T-cell (primary cell): ENCODE data around the gene PTPRJ. TPM values are rescaled to one million over a fixed set of nuclear protein-coding genes. Genes with fewer than 3 reads are reported as not detected.

ENCODE experiments used
- ATAC-seq, 4 experiments: fragments of 200-7000 bp in 3 of 4; fragments of 150-1000 bp in 1 of 4; cut with Tn5 transposase; replicated peaks in 1 of 4; 1 replicate in 3 of 4; 2 replicates in 1 of 4; pipeline ENCODE4 v1.10.0; 2021; ENCODE audit warnings: moderate library complexity in 3 of 4, mild to moderate bottlenecking in 2 of 4, moderate number of reproducible peaks in 1 of 4
- CTCF ChIA-PET, 2 donors: fragments of 300-600 bp; sonication (Branson Sonifier 250); formaldehyde crosslinking; loops; one replicate each; lab custom pipeline; 2022; ENCODE audit warnings: antibody characterized with exemption in 2 of 2; lab: Charles Lee
- POLR2A ChIA-PET, 2 donors: fragments of 300-600 bp; sonication (Branson Sonifier 250); formaldehyde crosslinking; loops; one replicate each; lab custom pipeline; 2022; ENCODE audit warnings: antibody characterized with exemption in 2 of 2; lab: Charles Lee
- DNase-seq, 35 experiments: peaks; one replicate each; pipeline versions ENCODE4 v3.0.0 to v3.0.0-alpha.2; 2013 to 2023
- H3K27ac ChIP-seq: one replicate; pipeline ENCODE4 v1.5.1; 2013; ENCODE audit warnings: low read length
- H3K27me3 ChIP-seq, 2 experiments: replicated peaks in 1 of 2; 1 replicate in 1 of 2; 2 replicates in 1 of 2; pipeline versions ENCODE4 v1.6.1 to v1.7.0; 2013; ENCODE audit warnings: low read length in 1 of 2, mixed read lengths in 1 of 2; ENCODE audit not compliant: control insufficient read depth in 2 of 2, insufficient read depth in 2 of 2; ENCODE audit errors: extremely low read depth in 1 of 2
- H3K36me3 ChIP-seq, 2 donors: 1 replicate in 1 of 2; 2 replicates in 1 of 2; pipeline versions ENCODE4 v1.6.1 to v1.7.0; 2013; ENCODE audit warnings: low read length in 1 of 2; ENCODE audit not compliant: control insufficient read depth in 2 of 2, insufficient read depth in 1 of 2; ENCODE audit errors: extremely low read depth in 1 of 2
- H3K4me1 ChIP-seq, 2 experiments: 1 replicate in 1 of 2; 2 replicates in 1 of 2; pipeline versions ENCODE4 v1.6.1 to v1.7.0; 2013; ENCODE audit warnings: low read length in 2 of 2, mixed read lengths in 1 of 2; ENCODE audit not compliant: insufficient read depth in 2 of 2, control insufficient read depth in 1 of 2; ENCODE audit errors: extremely low read depth in 1 of 2
- H3K4me3 ChIP-seq, 2 donors: 1 replicate in 1 of 2; 2 replicates in 1 of 2; pipeline versions ENCODE4 v1.5.1 to v1.7.0; 2013; ENCODE audit warnings: mild to moderate bottlenecking in 2 of 2, low read length in 1 of 2, moderate library complexity in 1 of 2; ENCODE audit not compliant: control insufficient read depth in 1 of 2; ENCODE audit errors: extremely low read depth in 1 of 2
- H3K9me3 ChIP-seq: 2 replicates; pipeline ENCODE4 v1.7.0; 2013
- H3K27ac Mint-ChIP-seq, 2 donors: one replicate each; pipeline ENCODE4 v1.8.0; 2020 to 2021; ENCODE audit warnings: mild to moderate bottlenecking in 2 of 2, mixed read lengths in 2 of 2
- H3K27me3 Mint-ChIP-seq, 2 donors: one replicate each; pipeline ENCODE4 v1.8.0; 2021 to 2022; ENCODE audit warnings: mixed read lengths in 2 of 2
- H3K36me3 Mint-ChIP-seq: one replicate; pipeline ENCODE4 v1.8.0; 2021; ENCODE audit warnings: mixed read lengths
- H3K4me1 Mint-ChIP-seq, 3 donors: one replicate each; pipeline ENCODE4 v1.8.0; 2020 to 2022; ENCODE audit warnings: mixed read lengths in 3 of 3, mild to moderate bottlenecking in 1 of 3
- H3K4me3 Mint-ChIP-seq, 3 donors: one replicate each; pipeline ENCODE4 v1.8.0; 2020 to 2022; ENCODE audit warnings: mild to moderate bottlenecking in 3 of 3, mixed read lengths in 3 of 3, moderate library complexity in 3 of 3
- H3K9me3 Mint-ChIP-seq, 3 donors: one replicate each; pipeline ENCODE4 v1.8.0; 2020 to 2022; ENCODE audit warnings: mixed read lengths in 3 of 3
- WGBS: methylation state at CpG from one replicate; pipeline ENCODE4 v1.1.5; 2013; ENCODE audit warnings: missing lambda C conversion rate; ENCODE audit not compliant: insufficient coverage; 5-methylcytosine and 5-hydroxymethylcytosine counted together
- total RNA-seq, 35 experiments: library from RNA in 6 of 35; stranded (reverse) in 6 of 35; fragments of 120-200 nt in 1 of 35; gene quantifications; one replicate each; pipeline versions ENCODE4 v1.2.1 to v1.2.4 and lab custom pipeline; 2013 to 2026

Gene PTPRJ
- total RNA-seq, 5 donors from 2014 or later (not counting 1 experiment from before 2014, with no cell fraction given): 44.8 to 71.0 (median 57.9) TPM

GRCh38 chr11:48007677-48008076 lies 27.3 kb downstream of the PTPRJ start:
- ATAC-seq: no peak
- 60% methylated on average over 2 of the region's 6 CpGs for WGBS
- Mint-ChIP-seq H3K9me3 (no peaks in the 10 kb centered on the region), H3K36me3 (peaks cover 2% of the 10 kb centered on the region), H3K4me3 (peak overlapping the region in 1 of 3 donors; percentile 79), H3K27ac (peak overlapping the region; percentile 97 to 99), H3K27me3 (no peaks in the 10 kb centered on the region), H3K4me1 (peaks cover 65 to 87% (median 79%) of the 10 kb centered on the region in 3 donors)
- no peak for DNase-seq
- Histone ChIP-seq H3K27me3 (no peaks in the 10 kb centered on the region), H3K4me3 (no peak overlapping the region), H3K27ac (peak overlapping the region; percentile 92), H3K36me3 (no peaks in the 10 kb centered on the region), H3K9me3 (no peaks in the 10 kb centered on the region), H3K4me1 (peaks cover 38 to 96% of the 10 kb centered on the region in 2 experiments)
- CTCF ChIA-PET: interaction anchor here in 1 of 2 donors (1.0 kb wide), 1 partner anchor 10 kb away, joined by 3 read pairs; no protein-coding TSS in a partner anchor
- POLR2A ChIA-PET: no interaction called here

- ChIA-PET CTCF (interaction anchor here in 1 of 2 donors (0.6 kb wide), 1 partner anchor 881 kb away, joined by 3 read pairs; no protein-coding TSS in a partner anchor), POLR2A (no interaction called here)
- Mint-ChIP-seq H3K4me3 (peak overlapping the region in 2 of 3 donors; percentile 4 to 17), H3K27ac (peak overlapping the region; percentile 89 to 92), H3K27me3 (no peaks in the 10 kb centered on the region), H3K9me3 (no peaks in the 10 kb centered on the region), H3K36me3 (peaks cover 2% of the 10 kb centered on the region), H3K4me1 (peaks cover 72 to 89% (median 85%) of the 10 kb centered on the region in 3 donors)
- peak in 1 of 35 experiments; percentile 35 for DNase-seq
- peak overlapping the region; percentile 92 for H3K27ac ChIP-seq
- peaks cover 36 to 100% of the 10 kb centered on the region in 2 experiments for H3K4me1 ChIP-seq
- no peaks in the 10 kb centered on the region for H3K36me3 ChIP-seq
- no peaks in the 10 kb centered on the region for H3K27me3 ChIP-seq
- no peak for ATAC-seq
- no peaks in the 10 kb centered on the region for H3K9me3 ChIP-seq
- WGBS: 43% methylated on average over 3 of the region's 4 CpGs
- H3K4me3 ChIP-seq: no peak overlapping the region
Measured at GRCh38 chr11:48008951-48009270, 28.6 kb downstream of the PTPRJ start.

- H3K4me3 ChIP-seq: no peak overlapping the region
- WGBS: no CpG with 5 or more reads among the region's 3 CpGs
- no peak for DNase-seq
Measured at GRCh38 chr11:48011102-48011797, 30.9 kb downstream of the PTPRJ start.

DNA sequence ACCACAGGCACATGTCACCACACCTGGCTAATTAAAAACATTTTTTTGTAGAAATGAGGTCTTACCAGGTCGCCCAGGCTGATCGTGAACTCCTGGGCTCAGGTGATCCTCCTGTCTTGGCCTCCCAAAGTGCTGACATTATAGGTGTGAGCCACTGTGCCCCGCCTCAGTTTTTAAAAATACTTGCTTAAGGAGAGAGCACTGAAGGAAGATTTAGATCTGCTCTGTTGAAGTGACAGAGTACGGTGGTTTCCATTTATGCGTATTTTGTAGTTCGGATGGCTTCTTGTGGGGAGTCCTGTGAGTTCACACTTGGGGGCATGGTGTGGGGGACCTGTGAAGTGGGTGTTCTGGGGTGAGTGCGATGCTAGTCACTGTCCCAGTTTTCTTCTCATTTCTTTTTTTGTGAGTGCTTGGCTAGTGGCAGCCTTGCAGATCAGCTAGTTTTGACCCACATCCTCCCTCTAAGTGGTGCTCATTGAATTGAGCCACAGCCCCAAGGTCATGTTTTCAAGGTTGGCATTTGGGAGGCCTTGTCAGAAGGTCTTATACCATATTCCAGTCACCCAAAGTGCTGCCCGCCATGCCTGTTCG lies 31.5 kb downstream of the PTPRJ start:
- CTCF ChIA-PET: interaction anchor here (0.9 to 1.5 kb wide), 2 partner anchors 11 to 29 kb away, joined by 3 to 4 read pairs; no protein-coding TSS in a partner anchor
- peak overlapping the region; percentile 9 to 69 (median 13) for H3K4me3 Mint-ChIP-seq
- H3K27me3 ChIP-seq: no peaks in the 10 kb centered on the region
- WGBS: 23% methylated on average over 7 of the region's 9 CpGs
- H3K4me3 ChIP-seq: no peak overlapping the region
- POLR2A ChIA-PET: interaction anchor here in 1 of 2 donors (0.6 to 1.9 kb wide), 3 partner anchors 10 to 76 kb away, joined by 4 to 12 read pairs (median 5); no protein-coding TSS in a partner anchor
- peak overlapping the region; percentile 98 for H3K27ac ChIP-seq
- H3K4me1 Mint-ChIP-seq: peaks cover 62 to 86% (median 81%) of the 10 kb centered on the region in 3 donors
- H3K36me3 Mint-ChIP-seq: peaks cover 6% of the 10 kb centered on the region
- peak; percentile 48 to 82 (median 56) for ATAC-seq
- no peaks in the 10 kb centered on the region for H3K9me3 Mint-ChIP-seq
- H3K36me3 ChIP-seq: no peaks in the 10 kb centered on the region
- peak in 33 of 35 experiments; percentile 31 to 86 (median 65) for DNase-seq
- no peaks in the 10 kb centered on the region for H3K27me3 Mint-ChIP-seq
- peaks cover 17 to 100% of the 10 kb centered on the region in 2 experiments for H3K4me1 ChIP-seq
- peak overlapping the region; percentile 93 to 98 for H3K27ac Mint-ChIP-seq
- H3K9me3 ChIP-seq: no peaks in the 10 kb centered on the region

More at GRCh38 chr11:48011102-48011797, 30.9 kb downstream of the PTPRJ start:
- Histone ChIP-seq H3K27ac (peak overlapping the region; percentile 98), H3K9me3 (no peaks in the 10 kb centered on the region), H3K4me1 (peaks cover 18 to 100% of the 10 kb centered on the region in 2 experiments), H3K36me3 (no peaks in the 10 kb centered on the region), H3K27me3 (no peaks in the 10 kb centered on the region)
- Mint-ChIP-seq H3K4me3 (peak overlapping the region in 2 of 3 donors; percentile 13 to 69), H3K9me3 (no peaks in the 10 kb centered on the region), H3K36me3 (peaks cover 5% of the 10 kb centered on the region), H3K4me1 (peaks cover 64 to 86% (median 82%) of the 10 kb centered on the region in 3 donors), H3K27me3 (no peaks in the 10 kb centered on the region), H3K27ac (peak overlapping the region; percentile 93 to 98)
- ChIA-PET CTCF (interaction anchor here in 1 of 2 donors (1.5 kb wide), 1 partner anchor 28 kb away, joined by 4 read pairs; no protein-coding TSS in a partner anchor), POLR2A (interaction anchor here (0.6 to 1.9 kb wide), 5 partner anchors 10 to 289 kb away, joined by 3 to 12 read pairs (median 4); no protein-coding TSS in a partner anchor)
- peak in 2 of 4 experiments; percentile 4 to 15 for ATAC-seq

GRCh38 chr11:48013269-48013901 lies 33.0 kb downstream of the PTPRJ start:
- ChIA-PET CTCF (interaction anchor here in 1 of 2 donors (1.3 kb wide), 1 partner anchor 94 kb away, joined by 3 read pairs; no protein-coding TSS in a partner anchor), POLR2A (interaction anchor here (0.7 to 1.9 kb wide), 3 partner anchors 9 to 17 kb away, joined by 3 to 12 read pairs (median 3); no protein-coding TSS in a partner anchor)
- Mint-ChIP-seq H3K9me3 (no peaks in the 10 kb centered on the region), H3K36me3 (peaks cover 6% of the 10 kb centered on the region), H3K27me3 (no peaks in the 10 kb centered on the region), H3K27ac (peak overlapping the region; percentile 93 to 98), H3K4me1 (peaks cover 66 to 89% (median 86%) of the 10 kb centered on the region in 3 donors), H3K4me3 (peak overlapping the region; percentile 43 to 69 (median 49))
- Histone ChIP-seq H3K9me3 (no peaks in the 10 kb centered on the region), H3K27me3 (no peaks in the 10 kb centered on the region), H3K4me3 (no peak overlapping the region), H3K27ac (peak overlapping the region; percentile 98), H3K36me3 (no peaks in the 10 kb centered on the region), H3K4me1 (peaks cover 25 to 100% of the 10 kb centered on the region in 2 experiments)
- whole genome bisulfite sequencing: 27% methylated on average over 6 of the region's 8 CpGs
- DNase-seq (peak in 30 of 35 experiments; percentile 17 to 70 (median 40)), ATAC-seq (peak; percentile 26 to 56 (median 44))
